K562 (cell line): ENCODE data around the gene CAV1. TPM values are rescaled to one million over a fixed set of nuclear protein-coding genes. Genes with fewer than 3 reads are reported as not detected.

Experiments used
- ATAC-seq: fragments of 200-7000 bp; cut with Tn5 transposase; 3 replicates; pipeline ENCODE4 v1.9.1; 2020; ENCODE audit warnings: moderate library complexity
- BruUV-seq: library from RNA; stranded (reverse); fragments of 400-500 nt; replicated peaks from 2 replicates; lab custom pipeline; 2021; lab: Mats Ljungman, UMichigan
- CTCF ChIA-PET: fragments of 300-600 bp; formaldehyde crosslinking; extraction: SDS; loops from one replicate; lab custom pipeline; 2021; ENCODE audit warnings: low intra/inter-chr PET ratio; lab: Yijun Ruan, JAX
- POLR2A ChIA-PET: fragments of 300-600, 350-650 bp; sonication (Branson Sonifier 250); formaldehyde crosslinking; extraction: SDS; loops from one replicate; lab custom pipeline; 2021; ENCODE audit warnings: antibody characterized with exemption, inconsistent platforms; lab: Yijun Ruan, JAX
- DNase-seq, 4 experiments: peaks; one replicate each; pipeline versions ENCODE4 v3.0.0 to v3.0.0-alpha.2; 2011 to 2018; ENCODE audit warnings: low spot score in 3 of 4, mixed read lengths in 3 of 4; ENCODE audit errors: extremely low read depth in 1 of 4
- FAIRE-seq: peaks from 2 replicates; lab custom pipeline; 2011; peaks lifted over from hg19 to GRCh38; lab: Jason Lieb, UNC
- H2AFZ ChIP-seq: 2 replicates; pipeline ENCODE4 v1.6.0; 2011; ENCODE audit warnings: low read depth, low read length, control low read depth, inconsistent platforms
- H3K27ac ChIP-seq: fragments of 200-600 bp; 3 replicates; pipeline ENCODE4 v1.8.0; 2011; ENCODE audit warnings: low read depth, mild to moderate bottlenecking, control low read depth, inconsistent platforms, low read length, moderate library complexity, mixed read lengths; ENCODE audit errors: extremely low read depth
- H3K27me3 ChIP-seq, 2 experiments: fragments of 300-600 bp in 1 of 2; 2 replicates in 1 of 2; 3 replicates in 1 of 2; pipeline versions ENCODE4 v1.6.0 to v1.8.0; 2011; ENCODE audit warnings: inconsistent platforms in 2 of 2, low read length in 2 of 2, mild to moderate bottlenecking in 1 of 2, mixed read lengths in 1 of 2, moderate library complexity in 1 of 2; ENCODE audit not compliant: control insufficient read depth in 2 of 2, insufficient read depth in 2 of 2
- H3K36me3 ChIP-seq: fragments of 300-600 bp; 3 replicates; pipeline ENCODE4 v1.8.0; 2011; ENCODE audit warnings: mild to moderate bottlenecking, low read length, inconsistent platforms; ENCODE audit not compliant: control insufficient read depth, insufficient read depth
- H3K4me1 ChIP-seq, 2 experiments: fragments of 200-600 bp in 1 of 2; replicated peaks in 1 of 2; 2 replicates in 1 of 2; 3 replicates in 1 of 2; pipeline versions ENCODE4 v1.5.1 to v1.8.0; 2011; ENCODE audit warnings: inconsistent platforms in 2 of 2, low read length in 2 of 2, mild to moderate bottlenecking in 1 of 2, mixed read lengths in 1 of 2, moderate library complexity in 1 of 2; ENCODE audit not compliant: control insufficient read depth in 2 of 2, insufficient read depth in 2 of 2
- H3K4me2 ChIP-seq: 2 replicates; pipeline ENCODE4 v1.6.1; 2011; ENCODE audit warnings: low read length, control low read depth, inconsistent platforms, mixed read lengths; ENCODE audit not compliant: insufficient read depth
- H3K4me3 ChIP-seq: fragments of 200-600 bp; sonication (generic), shearing (Covaris generic); 2 replicates; pipeline ENCODE4 v1.5.1; 2016; ENCODE audit warnings: control low read depth, inconsistent platforms
- H3K79me2 ChIP-seq: fragments of 200-600 bp; 3 replicates; pipeline ENCODE4 v1.8.0; 2011; ENCODE audit warnings: low read length, inconsistent platforms; ENCODE audit not compliant: control insufficient read depth, insufficient read depth
- H3K9ac ChIP-seq, 2 experiments: 2 replicates each; pipeline versions ENCODE4 v1.6.0 to v1.6.1; 2011; ENCODE audit warnings: low read depth in 2 of 2, low read length in 2 of 2, control low read depth in 1 of 2, inconsistent platforms in 1 of 2, mild to moderate bottlenecking in 1 of 2, mixed read lengths in 1 of 2; ENCODE audit not compliant: insufficient read depth in 1 of 2
- H3K9me1 ChIP-seq: one replicate; pipeline ENCODE4 v1.6.0; 2011; ENCODE audit warnings: inconsistent platforms, mild to moderate bottlenecking, low read length, moderate library complexity; ENCODE audit not compliant: control insufficient read depth, insufficient read depth
- H3K9me3 ChIP-seq: replicated peaks from 2 replicates; pipeline ENCODE4 v1.5.1; 2011; ENCODE audit warnings: low read depth, low read length, inconsistent platforms; ENCODE audit not compliant: control insufficient read depth, insufficient read depth
- H4K20me1 ChIP-seq: replicated peaks from 2 replicates; pipeline ENCODE4 v1.6.1; 2011; ENCODE audit warnings: low read length, inconsistent platforms, mixed read lengths; ENCODE audit not compliant: control insufficient read depth, insufficient read depth
- DNMT1 ChIP-seq: fragments of 450-650 bp; IDR thresholded peaks from 2 replicates; pipeline ENCODE4 v1.6.1; 2016; ENCODE audit warnings: antibody characterized with exemption, mild to moderate bottlenecking
- ZNF232 ChIP-seq: sonication (generic); formaldehyde crosslinking; IDR thresholded peaks from 2 replicates; pipeline ENCODE4 v1.8.0; 2022; ENCODE audit warnings: mild to moderate bottlenecking, missing genetic modification reagents
- in situ Hi-C: fragments of 300-500 bp; cut with MboI; formaldehyde crosslinking; loops from 4 replicates; pipeline ENCODE4 v1.15.0; 2018; ENCODE audit warnings: inconsistent platforms, mixed read lengths
- intact Hi-C: fragments of 100-400 bp; cut with micrococcal nuclease; formaldehyde crosslinking; loops from 2 replicates; pipeline ENCODE4 v1.14.2; 2022
- polyA plus RNA-seq, 8 experiments: library from polyadenylated mRNA; depleted of rRNA in 4 of 8; stranded (reverse) in 5 of 8; unstranded in 3 of 8; fragments of >200 nt; fragmentation: Nextera tagmentation in 2 of 8; fragmentation: Illumina TruSeq in 1 of 8; extraction: Ambion mirVana in 2 of 8; extraction: Trizol in 1 of 8; gene quantifications; 2 replicates each; pipeline versions ENCODE4 v1.2.1 to v1.2.3, GENCODE V29; 2011 to 2014; ENCODE audit warnings: inconsistent platforms in 1 of 8, missing spikeins in 1 of 8
- total RNA-seq, 7 experiments: library from RNA; depleted of rRNA in 6 of 7; stranded (reverse); fragments of >200 nt in 6 of 7; fragmentation: Illumina TruSeq in 2 of 7; extraction: Trizol in 2 of 7; gene quantifications; 2 replicates each; pipeline versions ENCODE4 v1.2.1 to v1.2.3, GENCODE V29; 2011 to 2021; ENCODE audit warnings: low replicate concordance in 1 of 7
- TF ChIP-seq, protein P1 (sequence below): sonication (generic); formaldehyde crosslinking; IDR thresholded peaks from 2 replicates; pipeline ENCODE4 v1.8.1; 2023; ENCODE audit warnings: mild to moderate bottlenecking, missing genetic modification reagents
- TF ChIP-seq, protein P2 (sequence below): fragments of 450-650 bp; IDR thresholded peaks from 2 replicates; pipeline ENCODE4 v1.6.1; 2016; ENCODE audit warnings: mild to moderate bottlenecking, moderate library complexity

The CAV1 gene
- total and polyA plus RNA-seq, 9 of the 15 experiments (the other 6 are each of a cell fraction or from before 2014, with no cell fraction given) = 0.08 to 1.5 (median 0.63) TPM

DNA sequence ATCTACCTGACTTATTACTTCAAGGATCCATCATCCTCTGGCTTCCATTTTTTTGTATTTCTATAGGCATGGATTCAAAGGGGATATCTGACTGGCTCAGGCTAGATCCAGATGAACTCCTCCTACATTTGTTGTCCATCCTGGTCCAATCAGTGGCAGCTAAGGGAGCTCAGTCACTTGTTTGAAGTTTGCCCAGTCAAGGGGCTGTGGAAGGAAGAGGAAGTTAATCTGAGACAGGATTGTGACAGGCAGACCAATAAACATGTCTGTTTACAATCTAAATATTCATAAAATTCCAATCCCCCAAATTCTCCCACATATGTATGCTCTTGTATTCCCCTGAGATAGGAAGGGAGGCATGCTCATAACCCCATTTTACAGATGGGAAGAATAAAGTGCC is 48.7 kb downstream of the CAV1 start:
- Histone ChIP-seq H3K36me3 (no peaks in the 10 kb centered on the region), H4K20me1 (no peaks in the 10 kb centered on the region), H3K27me3 (peaks cover 0 to 3% of the 10 kb centered on the region in 2 experiments; a peak in 1 of 5 replicates), H3K9me3 (no peaks in the 10 kb centered on the region), H3K27ac (no peak overlapping the region), H3K9ac (no peak overlapping the region)
- intact Hi-C loops (no loop called here), in situ Hi-C loops (no loop called here)
- ATAC-seq (no peak), DNase-seq (no peak)
- CTCF ChIA-PET = no interaction called here
- no peak for TF ChIP-seq DNMT1
- no peak for TF ChIP-seq ZNF232
- TF ChIP-seq, protein P1, sequence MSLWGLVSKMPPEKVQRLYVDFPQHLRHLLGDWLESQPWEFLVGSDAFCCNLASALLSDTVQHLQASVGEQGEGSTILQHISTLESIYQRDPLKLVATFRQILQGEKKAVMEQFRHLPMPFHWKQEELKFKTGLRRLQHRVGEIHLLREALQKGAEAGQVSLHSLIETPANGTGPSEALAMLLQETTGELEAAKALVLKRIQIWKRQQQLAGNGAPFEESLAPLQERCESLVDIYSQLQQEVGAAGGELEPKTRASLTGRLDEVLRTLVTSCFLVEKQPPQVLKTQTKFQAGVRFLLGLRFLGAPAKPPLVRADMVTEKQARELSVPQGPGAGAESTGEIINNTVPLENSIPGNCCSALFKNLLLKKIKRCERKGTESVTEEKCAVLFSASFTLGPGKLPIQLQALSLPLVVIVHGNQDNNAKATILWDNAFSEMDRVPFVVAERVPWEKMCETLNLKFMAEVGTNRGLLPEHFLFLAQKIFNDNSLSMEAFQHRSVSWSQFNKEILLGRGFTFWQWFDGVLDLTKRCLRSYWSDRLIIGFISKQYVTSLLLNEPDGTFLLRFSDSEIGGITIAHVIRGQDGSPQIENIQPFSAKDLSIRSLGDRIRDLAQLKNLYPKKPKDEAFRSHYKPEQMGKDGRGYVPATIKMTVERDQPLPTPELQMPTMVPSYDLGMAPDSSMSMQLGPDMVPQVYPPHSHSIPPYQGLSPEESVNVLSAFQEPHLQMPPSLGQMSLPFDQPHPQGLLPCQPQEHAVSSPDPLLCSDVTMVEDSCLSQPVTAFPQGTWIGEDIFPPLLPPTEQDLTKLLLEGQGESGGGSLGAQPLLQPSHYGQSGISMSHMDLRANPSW (CRISPR knock-in tag) = no peak
- TF ChIP-seq, protein P2, sequence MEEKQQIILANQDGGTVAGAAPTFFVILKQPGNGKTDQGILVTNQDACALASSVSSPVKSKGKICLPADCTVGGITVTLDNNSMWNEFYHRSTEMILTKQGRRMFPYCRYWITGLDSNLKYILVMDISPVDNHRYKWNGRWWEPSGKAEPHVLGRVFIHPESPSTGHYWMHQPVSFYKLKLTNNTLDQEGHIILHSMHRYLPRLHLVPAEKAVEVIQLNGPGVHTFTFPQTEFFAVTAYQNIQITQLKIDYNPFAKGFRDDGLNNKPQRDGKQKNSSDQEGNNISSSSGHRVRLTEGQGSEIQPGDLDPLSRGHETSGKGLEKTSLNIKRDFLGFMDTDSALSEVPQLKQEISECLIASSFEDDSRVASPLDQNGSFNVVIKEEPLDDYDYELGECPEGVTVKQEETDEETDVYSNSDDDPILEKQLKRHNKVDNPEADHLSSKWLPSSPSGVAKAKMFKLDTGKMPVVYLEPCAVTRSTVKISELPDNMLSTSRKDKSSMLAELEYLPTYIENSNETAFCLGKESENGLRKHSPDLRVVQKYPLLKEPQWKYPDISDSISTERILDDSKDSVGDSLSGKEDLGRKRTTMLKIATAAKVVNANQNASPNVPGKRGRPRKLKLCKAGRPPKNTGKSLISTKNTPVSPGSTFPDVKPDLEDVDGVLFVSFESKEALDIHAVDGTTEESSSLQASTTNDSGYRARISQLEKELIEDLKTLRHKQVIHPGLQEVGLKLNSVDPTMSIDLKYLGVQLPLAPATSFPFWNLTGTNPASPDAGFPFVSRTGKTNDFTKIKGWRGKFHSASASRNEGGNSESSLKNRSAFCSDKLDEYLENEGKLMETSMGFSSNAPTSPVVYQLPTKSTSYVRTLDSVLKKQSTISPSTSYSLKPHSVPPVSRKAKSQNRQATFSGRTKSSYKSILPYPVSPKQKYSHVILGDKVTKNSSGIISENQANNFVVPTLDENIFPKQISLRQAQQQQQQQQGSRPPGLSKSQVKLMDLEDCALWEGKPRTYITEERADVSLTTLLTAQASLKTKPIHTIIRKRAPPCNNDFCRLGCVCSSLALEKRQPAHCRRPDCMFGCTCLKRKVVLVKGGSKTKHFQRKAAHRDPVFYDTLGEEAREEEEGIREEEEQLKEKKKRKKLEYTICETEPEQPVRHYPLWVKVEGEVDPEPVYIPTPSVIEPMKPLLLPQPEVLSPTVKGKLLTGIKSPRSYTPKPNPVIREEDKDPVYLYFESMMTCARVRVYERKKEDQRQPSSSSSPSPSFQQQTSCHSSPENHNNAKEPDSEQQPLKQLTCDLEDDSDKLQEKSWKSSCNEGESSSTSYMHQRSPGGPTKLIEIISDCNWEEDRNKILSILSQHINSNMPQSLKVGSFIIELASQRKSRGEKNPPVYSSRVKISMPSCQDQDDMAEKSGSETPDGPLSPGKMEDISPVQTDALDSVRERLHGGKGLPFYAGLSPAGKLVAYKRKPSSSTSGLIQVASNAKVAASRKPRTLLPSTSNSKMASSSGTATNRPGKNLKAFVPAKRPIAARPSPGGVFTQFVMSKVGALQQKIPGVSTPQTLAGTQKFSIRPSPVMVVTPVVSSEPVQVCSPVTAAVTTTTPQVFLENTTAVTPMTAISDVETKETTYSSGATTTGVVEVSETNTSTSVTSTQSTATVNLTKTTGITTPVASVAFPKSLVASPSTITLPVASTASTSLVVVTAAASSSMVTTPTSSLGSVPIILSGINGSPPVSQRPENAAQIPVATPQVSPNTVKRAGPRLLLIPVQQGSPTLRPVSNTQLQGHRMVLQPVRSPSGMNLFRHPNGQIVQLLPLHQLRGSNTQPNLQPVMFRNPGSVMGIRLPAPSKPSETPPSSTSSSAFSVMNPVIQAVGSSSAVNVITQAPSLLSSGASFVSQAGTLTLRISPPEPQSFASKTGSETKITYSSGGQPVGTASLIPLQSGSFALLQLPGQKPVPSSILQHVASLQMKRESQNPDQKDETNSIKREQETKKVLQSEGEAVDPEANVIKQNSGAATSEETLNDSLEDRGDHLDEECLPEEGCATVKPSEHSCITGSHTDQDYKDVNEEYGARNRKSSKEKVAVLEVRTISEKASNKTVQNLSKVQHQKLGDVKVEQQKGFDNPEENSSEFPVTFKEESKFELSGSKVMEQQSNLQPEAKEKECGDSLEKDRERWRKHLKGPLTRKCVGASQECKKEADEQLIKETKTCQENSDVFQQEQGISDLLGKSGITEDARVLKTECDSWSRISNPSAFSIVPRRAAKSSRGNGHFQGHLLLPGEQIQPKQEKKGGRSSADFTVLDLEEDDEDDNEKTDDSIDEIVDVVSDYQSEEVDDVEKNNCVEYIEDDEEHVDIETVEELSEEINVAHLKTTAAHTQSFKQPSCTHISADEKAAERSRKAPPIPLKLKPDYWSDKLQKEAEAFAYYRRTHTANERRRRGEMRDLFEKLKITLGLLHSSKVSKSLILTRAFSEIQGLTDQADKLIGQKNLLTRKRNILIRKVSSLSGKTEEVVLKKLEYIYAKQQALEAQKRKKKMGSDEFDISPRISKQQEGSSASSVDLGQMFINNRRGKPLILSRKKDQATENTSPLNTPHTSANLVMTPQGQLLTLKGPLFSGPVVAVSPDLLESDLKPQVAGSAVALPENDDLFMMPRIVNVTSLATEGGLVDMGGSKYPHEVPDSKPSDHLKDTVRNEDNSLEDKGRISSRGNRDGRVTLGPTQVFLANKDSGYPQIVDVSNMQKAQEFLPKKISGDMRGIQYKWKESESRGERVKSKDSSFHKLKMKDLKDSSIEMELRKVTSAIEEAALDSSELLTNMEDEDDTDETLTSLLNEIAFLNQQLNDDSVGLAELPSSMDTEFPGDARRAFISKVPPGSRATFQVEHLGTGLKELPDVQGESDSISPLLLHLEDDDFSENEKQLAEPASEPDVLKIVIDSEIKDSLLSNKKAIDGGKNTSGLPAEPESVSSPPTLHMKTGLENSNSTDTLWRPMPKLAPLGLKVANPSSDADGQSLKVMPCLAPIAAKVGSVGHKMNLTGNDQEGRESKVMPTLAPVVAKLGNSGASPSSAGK = no peak
- TF ChIP-seq, all 486 proteins: peak for 0
- no peak overlapping the region for H3K4me2 ChIP-seq
- BruUV-seq = no TSS peak
- FAIRE-seq = no peak
- no peaks in the 10 kb centered on the region for H3K9me1 ChIP-seq
- no peaks in the 10 kb centered on the region for H3K4me1 ChIP-seq
- no peak overlapping the region for H2AFZ ChIP-seq
- no peak overlapping the region for H3K4me3 ChIP-seq
- H3K79me2 ChIP-seq = no peaks in the 10 kb centered on the region
- POLR2A ChIA-PET = interaction anchor here (0.9 to 1.2 kb wide), 2 partner anchors 13 to 393 kb away, joined by 3 to 4 read pairs; no protein-coding TSS in a partner anchor
